Effector CD8-positive, alpha-beta T cell (primary cell): ENCODE data around the gene CCDC6.
"Not testable (repeated sequence)": the region's sequence is repeated elsewhere in the genome, so short reads cannot be mapped to it uniquely, and the experiment has no call there.

Source experiments
- DNase-seq: peaks from one replicate; lab custom pipeline; 2025; lab: John Stamatoyannopoulos, UW
- total RNA-seq, 4 experiments: gene quantifications; one replicate each; lab custom pipeline; 2026; lab: John Stamatoyannopoulos, UW

Gene CCDC6
- total RNA-seq = 30.4 to 43.5 (median 31.0) reads per million in 4 experiments

DNA sequence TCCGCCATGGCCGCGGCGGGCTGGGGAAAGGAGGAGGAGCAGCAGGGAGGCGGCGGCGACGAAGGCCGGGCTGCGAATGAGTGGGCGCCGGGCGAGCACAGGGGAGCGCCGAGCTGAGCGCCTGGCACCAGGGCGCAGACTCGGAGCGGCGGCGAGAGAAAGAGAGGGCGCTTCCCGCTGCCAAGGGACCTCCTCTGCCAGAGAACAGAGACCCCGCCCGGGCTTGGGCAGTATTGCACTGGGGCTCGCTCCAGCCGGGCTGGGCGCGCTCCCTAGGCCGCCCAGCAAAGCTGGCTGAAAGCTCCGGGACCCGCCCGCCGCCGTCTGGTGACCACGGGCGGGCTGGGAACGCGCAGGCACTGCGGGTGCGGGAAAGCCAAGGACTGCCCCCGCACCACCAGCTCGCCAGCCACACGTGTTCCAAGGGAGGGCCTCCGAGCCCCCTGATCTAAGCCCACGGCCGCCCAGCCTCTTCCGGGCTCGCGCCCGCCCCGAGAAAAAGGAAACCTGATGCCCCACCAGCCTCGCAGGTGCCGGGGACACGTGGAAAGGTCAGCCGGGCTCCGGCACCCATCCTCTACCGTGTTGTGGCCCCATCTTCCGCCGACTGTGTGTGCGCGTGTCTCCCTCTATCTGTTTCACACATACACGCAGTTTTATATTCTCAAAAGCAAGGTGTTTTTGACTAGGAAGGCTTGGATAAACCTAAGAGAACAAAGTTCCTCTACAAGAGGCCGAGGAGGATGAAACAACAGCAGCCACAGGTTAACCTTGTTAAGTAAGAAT is at the start of gene CCDC6:
CCDC6 (minus strand) TSS at position 140 of the 786 bp plus-strand sequence; CDS start at position 8, 132 bp downstream.
- peak; percentile 81 for DNase-seq

DNA sequence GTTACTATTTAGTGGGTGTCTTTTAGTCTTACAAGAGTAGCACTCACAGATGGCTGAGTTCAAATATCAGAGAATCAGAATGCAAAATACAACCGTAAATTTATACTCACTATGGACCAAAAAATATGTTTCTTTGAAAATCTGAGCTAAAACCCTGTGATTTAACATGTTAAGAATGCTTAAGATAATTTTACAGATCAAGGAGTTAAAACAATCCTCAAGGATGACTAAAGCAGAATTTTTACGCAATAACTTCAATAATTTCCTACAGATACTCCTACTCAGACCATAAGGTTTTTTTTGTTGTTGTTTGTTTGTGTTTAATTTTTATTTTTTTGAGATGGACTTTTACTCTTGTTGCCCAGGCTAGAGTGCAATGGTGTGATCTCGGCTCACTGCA is 47.9 kb upstream of the CCDC6 start:
- DNase-seq = no peak

DNA sequence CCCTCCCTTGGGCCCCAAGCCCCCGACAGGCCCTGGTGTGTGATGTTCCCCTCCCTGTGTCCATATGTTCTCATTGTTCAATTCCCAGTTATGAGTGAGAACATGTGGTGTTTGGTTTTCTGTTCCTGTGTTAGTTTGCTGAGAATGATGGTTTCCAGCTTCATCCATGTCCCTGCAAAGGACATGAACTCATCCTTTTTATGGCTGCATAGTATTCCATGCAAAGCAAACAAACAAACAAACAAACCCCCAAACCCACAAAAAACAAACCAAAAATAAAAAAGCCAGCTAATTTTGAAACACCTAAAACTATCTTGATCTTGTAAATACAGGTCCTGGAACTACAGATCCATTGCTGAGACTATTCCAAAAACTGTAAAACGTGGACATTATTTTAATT is 47.4 kb upstream of the CCDC6 start:
- not testable (repeated sequence) for DNase-seq

DNA sequence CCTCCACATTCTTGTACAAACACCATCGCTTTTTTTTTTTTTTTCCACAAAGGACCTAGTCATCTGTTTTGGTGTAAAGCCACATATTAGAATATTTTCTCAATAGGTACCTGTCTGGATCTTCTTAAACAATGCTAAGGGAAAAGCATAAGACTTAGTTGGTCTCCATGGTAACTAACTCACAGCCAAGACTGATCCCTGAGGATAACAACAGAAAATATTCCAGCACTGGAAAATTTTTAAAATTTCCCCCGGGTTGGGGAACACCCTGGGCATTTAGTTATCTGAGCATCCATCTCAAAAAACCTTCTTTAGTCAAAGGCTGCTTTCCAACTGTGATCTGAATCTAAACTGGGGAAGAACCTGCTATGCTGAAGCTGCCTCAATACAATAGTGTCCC is 43.7 kb upstream of the CCDC6 start:
- no peak for DNase-seq

DNA sequence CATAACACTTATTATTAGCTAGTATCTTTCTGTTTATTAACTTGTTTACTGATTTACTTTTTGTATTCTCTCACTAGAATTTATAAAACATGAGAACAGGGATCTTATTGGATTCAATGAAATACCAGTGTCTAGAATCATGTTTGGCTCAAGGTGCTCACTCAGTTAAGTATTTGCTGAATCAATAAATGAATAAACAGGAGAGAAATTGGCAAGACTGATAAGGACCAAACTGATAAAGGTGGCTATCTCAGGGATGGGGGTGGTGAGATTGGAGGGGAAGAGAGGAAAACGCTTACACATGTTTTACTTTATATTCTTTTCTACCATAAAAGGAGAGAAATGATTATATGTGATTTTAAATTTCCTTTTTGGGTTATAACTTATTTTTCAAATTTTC is 43.3 kb upstream of the CCDC6 start:
- DNase-seq = no peak

DNA sequence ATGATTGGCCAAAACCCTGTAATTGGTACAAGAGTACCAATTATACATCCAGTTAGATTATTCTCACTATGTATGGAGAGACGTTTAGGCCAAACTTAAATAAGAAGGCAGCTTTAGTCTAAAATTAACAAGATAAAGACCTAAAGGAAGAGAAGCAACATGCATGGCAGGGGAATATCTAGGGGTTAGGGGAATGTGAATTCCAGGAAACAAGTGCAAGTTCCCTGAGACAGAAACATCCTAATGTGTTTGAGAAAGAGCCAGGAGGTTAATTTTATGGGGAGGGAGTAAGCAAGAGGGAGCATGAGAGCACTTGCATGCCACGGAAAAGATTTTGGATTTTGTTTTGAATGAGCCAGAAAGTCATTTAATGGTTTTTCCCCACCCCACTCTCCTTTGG is 39.6 kb upstream of the CCDC6 start:
- no peak for DNase-seq

DNA sequence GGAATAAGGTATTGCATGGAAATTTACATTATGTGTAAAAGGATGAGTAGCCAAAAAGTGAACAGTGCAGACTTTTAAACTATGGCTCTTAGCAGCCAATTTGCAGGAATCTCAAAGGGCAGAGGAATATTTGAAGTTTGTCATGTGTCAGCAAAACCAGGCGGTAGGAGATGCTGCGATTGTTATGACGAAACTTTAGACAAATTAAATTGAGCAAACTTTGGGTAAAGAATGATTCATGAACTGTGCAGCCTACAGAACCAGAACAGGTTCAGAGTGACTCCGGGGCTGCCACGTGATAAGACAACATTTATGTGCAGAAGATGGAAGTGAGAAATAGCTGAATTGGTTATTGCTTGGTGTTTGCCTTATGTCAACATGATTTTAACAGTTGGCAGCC is 39.2 kb upstream of the CCDC6 start:
- DNase-seq = no peak

DNA sequence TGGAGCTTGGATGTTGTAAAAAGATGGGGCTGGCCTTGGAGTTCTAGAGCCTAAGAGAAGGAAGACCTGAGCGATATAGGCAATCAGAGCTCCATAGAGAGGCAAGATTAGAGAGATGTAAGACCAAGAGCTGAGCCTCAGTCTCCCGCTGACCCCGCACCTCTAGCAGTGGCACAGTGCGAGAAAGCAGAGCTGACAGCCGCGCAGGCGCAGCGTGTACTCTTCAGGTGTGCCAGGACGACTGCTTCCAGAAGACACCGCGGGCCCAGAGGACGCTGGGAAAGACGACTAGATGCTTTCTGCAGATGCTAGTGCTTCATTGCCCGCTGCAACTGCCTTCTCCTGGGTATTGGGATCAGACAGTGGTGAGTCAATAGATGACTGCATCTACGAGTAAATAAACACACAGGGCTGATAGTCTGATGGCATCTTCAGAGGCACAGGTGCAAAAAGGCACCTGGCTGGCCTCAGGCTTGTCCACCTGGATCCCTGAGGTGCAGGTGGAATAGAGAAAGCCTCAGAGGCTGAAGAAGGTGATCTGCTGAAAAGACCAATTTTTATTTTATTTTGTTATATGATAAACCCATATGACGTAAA is 38.1 kb upstream of the CCDC6 start:
- DNase-seq = no peak

DNA sequence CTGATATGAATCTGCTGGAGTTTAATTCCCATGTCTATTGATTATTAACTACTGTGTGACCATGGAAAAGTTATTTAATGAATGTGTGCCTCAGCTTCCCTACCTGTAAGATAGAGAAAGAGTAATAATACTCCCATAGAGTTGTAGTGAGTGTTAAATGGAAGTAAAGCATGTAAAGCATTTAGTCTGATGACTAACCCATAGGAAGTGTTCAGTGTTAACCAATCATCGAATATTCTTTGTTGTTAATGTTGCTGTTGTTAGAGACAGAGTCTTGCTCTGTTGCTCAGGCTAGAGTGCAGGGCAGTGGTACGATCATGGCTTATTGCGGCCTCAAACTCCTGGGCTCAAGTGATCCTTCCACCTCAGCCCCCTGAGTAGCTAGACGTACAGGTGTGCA is 36.2 kb upstream of the CCDC6 start:
- DNase-seq = no peak

DNA sequence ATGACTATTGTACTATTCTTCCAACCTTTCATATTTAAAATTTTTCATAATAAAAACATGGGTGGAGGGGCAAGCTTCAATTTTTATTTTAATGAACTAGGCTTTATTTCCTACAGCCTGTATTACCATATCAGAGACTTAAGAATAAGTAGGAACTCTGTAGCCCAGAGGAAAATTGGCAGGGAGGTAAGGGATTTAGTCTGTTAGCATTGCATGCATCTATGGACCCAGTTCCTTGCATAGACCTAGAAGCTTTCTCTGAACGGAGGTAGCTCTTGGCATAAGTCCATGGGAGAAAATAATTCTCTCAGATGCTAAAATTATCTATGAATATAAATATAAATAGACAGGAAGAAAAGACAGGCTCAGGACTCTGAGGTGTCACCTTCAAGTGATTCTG is 31.4 kb upstream of the CCDC6 start:
- no peak for DNase-seq

DNA sequence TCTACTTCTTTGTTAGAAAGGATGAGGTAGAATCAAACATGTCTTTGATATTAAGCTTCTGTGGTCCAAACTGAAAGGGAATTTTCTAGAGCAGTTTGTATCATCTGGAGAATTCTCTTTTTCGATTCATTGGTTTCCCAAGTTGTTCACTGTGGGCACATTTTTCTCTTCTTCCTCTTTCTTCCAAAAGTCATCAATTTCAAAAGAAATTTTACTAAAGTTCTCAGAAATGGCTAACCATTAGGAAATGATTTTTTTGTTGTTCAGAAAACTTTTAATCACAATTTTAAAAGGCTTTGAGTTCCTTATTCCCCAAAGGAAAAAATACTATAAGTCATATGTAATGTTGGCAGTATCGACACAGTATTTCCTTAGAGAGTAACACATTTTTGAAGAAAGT is 28.3 kb upstream of the CCDC6 start:
- no peak for DNase-seq

DNA sequence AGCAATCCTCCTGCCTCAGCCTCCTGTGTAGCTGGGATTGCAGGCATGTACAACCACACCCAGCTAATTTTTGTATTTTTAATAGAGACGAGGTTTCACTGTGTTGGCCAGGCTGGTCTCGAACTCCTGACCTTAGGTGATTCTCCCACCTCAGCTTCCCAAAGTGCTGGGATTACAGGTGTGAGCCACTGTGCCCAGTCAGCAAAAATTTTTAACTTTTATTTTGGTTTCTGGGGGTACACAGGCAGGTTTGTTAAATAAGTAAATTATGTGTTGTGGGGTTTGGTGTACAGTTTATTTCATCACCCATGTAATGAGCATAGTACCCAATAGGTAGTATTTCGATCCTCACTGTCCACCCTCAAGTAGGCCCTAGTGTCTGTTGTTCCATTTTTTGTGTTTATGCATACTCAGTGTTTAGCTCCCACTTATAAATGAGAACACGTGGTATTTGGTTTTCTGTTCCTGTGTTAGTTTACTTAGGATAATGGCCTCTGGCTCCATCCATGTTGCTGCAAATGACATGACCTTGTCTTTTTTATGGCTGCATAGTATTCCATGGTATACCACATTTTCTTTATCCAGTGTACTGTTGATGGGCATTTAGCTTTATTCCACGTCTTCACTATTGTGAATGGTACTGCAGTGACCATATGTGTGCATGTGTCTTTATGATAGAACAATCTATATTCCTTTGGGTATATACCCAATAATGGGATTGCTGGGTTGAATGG is 24.6 kb upstream of the CCDC6 start:
- not testable (repeated sequence) for DNase-seq

DNA sequence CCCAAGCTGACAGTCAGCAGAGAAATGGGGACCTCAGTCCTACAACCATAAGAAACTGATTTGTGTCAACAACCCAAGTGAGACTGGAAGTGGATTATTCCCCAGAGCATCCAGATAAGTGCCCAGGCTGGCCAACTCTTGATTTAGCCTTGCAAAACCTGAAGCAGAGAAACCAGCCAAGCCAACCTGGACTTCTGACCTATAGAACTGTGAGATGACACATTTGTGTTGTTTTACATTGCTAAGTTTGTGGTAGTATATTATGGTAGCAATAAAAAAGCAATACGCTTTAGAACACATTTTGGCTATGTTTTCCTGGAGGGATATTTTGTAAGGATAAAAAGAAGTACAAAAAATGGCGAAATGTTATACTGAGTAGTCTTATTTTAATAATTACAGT is 19.7 kb upstream of the CCDC6 start:
- DNase-seq = no peak

DNA sequence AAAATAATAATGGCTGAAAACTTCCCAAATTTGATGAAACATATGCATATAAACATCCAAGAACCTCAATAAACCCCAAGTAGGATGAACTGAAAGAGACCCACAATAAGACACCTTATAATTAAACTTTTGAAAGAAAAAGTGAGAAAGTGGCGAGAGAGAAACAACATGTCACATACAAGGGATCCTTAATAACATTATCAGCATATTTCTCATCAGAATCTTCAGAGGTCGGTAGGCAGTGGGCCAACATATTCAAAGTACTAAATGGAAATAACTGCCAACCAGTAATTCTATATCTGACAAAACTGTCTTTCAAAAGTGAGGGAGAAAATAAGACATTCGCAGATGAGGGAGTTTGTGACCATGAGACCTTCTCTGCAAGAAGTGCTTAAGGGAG is 16.6 kb upstream of the CCDC6 start:
- DNase-seq = no peak

DNA sequence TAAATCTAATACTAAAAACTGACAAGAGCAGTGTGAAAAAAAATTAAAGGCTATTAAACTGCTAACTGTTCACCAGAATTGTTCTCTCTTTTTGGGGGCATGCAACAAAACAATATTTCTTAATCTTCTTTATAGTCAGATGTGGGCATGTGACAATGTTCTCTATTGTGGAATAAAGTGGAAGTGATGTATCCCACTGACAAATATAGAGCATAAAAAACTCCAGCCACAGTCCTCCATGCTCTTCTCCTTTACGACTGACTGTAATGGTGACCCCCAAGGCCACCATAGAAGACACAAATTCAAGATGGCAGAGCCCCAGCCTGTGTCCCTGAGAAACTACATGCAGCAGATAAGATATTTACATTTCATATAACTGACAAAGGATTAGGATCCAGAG is 11.6 kb upstream of the CCDC6 start:
- no peak for DNase-seq

DNA sequence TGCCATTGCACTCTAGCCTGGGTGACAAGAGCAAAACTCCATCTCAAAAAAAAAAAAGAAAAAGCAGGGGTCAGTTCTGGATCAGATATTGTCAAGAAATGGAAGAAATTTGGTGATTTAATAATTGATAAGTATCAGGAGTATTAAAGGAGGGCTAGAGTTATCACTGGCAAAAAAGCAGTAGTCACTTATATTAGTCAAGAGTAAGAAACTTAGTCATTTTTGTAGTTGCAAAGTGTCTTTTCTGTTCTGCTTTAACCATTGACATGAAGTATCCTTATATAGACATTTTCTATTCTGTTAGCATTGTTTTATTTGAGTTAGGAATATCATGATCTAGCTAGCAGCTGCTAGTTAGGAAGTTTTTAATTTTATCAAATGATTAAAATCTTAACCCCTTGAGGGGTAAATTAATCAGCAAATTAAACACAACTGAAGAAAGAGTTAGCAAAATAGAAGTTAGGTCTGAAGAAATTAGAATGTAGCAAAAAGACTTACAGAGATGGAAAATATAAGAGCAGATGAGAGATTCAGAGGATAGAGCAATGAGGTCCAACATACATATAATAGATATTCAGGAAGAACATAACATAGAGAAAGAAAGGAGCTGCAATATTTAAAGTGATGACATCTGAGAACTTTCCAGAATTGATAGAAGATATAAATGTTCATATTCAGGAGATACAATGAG is 7.3 kb upstream of the CCDC6 start:
- no peak for DNase-seq

DNA sequence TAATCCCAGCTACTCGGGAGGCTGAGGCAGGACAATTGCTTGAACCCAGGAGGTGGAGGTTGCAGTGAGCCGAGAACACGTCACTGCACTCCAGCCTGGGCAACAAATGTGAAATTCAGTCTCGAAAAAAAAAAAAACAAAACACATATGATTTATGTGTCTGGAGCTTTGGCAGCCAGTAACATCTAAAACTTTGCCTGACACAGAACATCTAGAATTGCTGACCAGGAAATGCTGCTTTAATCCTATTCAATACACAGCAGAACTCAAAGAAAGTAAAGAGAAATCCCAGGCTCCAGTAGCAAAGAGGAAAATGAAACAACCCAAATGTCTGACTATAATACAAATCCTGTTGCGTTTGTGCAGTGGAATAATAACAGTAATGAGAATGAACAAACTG is 4.5 kb upstream of the CCDC6 start:
- no peak for DNase-seq

DNA sequence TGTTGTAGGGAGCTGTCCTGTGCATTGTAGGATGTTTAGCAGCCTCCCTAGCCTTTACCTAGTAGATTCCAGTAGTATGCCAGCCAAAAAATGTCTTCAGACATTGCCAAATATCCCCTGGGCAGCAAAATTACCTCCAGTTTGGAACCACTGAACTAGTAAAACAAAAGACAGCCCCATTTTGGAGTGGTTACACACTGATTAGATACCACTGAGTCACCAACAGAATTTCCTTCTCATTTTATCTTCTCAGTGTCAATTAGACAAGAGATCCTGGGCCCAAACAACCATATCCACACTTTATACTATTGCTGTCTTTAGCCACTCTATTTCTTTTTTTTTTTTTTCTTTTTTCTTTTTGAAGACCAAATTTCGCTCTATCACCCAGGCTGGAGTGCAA is 3.5 kb upstream of the CCDC6 start:
- DNase-seq = no peak

DNA sequence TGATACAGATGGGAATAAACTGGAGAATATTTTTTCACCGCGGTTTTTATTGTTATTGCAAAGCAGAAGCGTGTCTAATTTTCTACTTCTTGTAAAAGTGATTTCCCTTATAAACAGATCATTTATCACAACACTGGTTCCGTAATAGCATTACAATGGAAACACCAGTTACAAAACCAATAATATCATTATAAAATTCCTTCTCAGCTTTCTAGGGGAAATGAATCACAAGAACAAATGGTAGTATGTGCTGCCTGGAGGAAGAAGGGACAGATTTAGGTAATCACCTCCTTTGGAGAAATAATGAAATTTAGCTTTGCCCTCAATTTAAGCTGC is 2.4 kb upstream of the CCDC6 start:
- no peak for DNase-seq

DNA sequence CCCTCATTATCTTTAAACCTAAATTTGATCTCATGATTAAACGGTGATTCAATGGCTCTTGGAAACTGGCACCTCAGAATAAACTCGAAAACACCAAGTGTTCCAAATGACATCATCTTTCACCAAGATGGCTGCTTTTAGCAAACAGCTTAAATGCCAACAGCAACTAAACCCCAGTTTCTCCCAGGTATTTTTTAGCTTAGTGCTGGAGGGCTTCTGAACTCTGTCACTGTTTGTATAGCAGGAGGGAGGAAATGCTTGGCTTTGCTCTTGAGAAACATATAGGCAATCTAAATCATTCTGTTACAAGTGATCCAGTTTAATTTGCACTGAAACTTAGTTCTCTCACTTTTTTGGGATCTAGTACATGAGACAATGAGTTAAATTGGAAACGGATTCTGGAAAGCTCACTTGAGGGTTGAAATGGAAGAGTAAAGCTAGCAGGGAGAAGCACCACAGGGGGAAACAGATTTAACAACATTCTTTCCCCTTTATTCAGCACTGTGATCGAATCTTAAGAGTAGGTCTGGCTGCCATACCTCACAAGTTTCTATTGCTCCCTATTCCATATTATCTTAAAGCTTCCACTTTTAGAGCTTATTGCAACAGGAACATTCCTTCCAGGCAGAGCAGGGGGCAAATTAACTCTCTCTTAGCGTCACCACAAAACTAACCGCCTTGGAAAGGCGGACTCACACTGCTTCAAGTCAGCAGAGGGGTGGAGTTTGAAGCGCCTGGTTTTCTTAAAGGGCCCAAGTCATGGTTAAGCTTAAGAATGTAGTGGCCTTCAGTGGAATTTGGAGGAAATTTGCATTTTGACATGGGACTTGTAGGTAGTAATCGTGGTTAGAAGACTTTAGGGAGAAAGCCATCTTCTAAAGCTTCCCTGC is 1.8 kb upstream of the CCDC6 start:
- DNase-seq = no peak

DNA sequence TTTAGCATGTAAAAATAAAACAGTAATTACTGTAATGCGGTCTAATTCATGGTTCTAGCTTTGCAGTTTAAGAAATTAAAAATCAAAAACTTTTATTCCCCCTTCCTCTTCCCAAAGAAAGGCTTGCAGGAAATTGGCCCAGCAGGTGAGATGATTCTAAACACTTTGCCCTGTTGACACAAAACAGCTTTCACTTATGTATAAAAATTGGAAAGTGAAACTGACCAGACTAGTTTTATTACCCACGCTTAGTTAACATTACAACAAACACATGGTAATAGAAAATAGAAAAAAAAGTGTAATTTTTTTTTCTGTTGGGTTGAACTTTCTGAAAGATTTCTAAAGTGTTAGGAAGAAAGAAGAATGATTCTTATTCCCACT is 1.2 kb upstream of the CCDC6 start:
- DNase-seq = no peak
